Spleen (tissue), 7 donors: ENCODE data around the gene IL1RAPL1.

Source experiments
- POLR2A ChIP-seq, 3 donors: fragments of 450-650 bp; IDR thresholded peaks; one replicate each; pipeline ENCODE4 v1.5.1; 2017; ENCODE audit warnings: antibody characterized with exemption in 3 of 3, mild to moderate bottlenecking in 1 of 3
- POLR2AphosphoS5 ChIP-seq, 3 donors: sonication (generic); formaldehyde crosslinking; IDR thresholded peaks; one replicate each; pipeline ENCODE4 v1.5.1; 2017; ENCODE audit warnings: antibody characterized with exemption in 3 of 3
- TF ChIP-seq, protein P1 (sequence below), 11 experiments: fragments of 200-600 bp in 7 of 11; fragments of 450-650 bp in 4 of 11; sonication (generic) in 4 of 11; IDR thresholded peaks in 8 of 11; conservative IDR thresholded peaks in 3 of 11; 1 replicate in 7 of 11; 2 replicates in 4 of 11; pipeline versions ENCODE4 v1.4.0 to v1.8.0; 2016 to 2021; ENCODE audit warnings: antibody characterized with exemption in 11 of 11, inconsistent platforms in 4 of 11, mild to moderate bottlenecking in 1 of 11
- donor health status: DM: no; HTN: no; CAD: no; lungs with moderate emphysema.
- donor health status: DM: no; HTN: no; CAD: no.
- donor health status: DM: no; HTN: no; CAD: no.

DNA sequence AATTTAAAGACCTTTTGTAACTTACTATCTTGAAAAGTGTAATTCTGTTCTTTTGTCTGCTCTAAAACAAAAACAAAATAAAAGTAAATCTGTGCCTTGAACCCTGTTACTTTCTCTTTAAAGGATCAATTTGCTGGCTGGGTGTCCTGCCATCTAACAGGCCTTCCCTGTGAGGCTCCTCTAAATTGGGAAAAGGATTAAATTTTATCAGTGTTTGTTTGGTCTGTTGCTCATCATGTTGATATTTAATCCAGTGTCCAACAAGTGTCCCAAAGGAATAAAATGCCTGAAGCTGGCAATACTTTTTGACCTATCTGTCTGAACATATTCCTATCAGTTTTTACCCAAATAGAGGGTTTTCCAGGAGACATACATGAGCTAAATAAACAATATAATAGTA lies 688.7 kb downstream of the IL1RAPL1 start:
- TF ChIP-seq, protein P1, sequence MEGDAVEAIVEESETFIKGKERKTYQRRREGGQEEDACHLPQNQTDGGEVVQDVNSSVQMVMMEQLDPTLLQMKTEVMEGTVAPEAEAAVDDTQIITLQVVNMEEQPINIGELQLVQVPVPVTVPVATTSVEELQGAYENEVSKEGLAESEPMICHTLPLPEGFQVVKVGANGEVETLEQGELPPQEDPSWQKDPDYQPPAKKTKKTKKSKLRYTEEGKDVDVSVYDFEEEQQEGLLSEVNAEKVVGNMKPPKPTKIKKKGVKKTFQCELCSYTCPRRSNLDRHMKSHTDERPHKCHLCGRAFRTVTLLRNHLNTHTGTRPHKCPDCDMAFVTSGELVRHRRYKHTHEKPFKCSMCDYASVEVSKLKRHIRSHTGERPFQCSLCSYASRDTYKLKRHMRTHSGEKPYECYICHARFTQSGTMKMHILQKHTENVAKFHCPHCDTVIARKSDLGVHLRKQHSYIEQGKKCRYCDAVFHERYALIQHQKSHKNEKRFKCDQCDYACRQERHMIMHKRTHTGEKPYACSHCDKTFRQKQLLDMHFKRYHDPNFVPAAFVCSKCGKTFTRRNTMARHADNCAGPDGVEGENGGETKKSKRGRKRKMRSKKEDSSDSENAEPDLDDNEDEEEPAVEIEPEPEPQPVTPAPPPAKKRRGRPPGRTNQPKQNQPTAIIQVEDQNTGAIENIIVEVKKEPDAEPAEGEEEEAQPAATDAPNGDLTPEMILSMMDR (IDR thresholded peaks at IDR 0.05 in 8 of 11, conservative IDR thresholded peaks at IDR 0.05 in 3 of 11) = no peak
- TF ChIP-seq POLR2AphosphoS5 (IDR thresholded peaks at IDR 0.05) = no peak
- no peak for TF ChIP-seq POLR2A (IDR thresholded peaks at IDR 0.05)
